Measurements from ENCODE around the gene MSH3. TPM values are rescaled to one million over a fixed set of nuclear protein-coding genes. Genes with fewer than 3 reads are reported as not detected.

The MSH3 gene
- total RNA-seq, 1 donor from 2014 or later: 15.4 TPM

DNA sequence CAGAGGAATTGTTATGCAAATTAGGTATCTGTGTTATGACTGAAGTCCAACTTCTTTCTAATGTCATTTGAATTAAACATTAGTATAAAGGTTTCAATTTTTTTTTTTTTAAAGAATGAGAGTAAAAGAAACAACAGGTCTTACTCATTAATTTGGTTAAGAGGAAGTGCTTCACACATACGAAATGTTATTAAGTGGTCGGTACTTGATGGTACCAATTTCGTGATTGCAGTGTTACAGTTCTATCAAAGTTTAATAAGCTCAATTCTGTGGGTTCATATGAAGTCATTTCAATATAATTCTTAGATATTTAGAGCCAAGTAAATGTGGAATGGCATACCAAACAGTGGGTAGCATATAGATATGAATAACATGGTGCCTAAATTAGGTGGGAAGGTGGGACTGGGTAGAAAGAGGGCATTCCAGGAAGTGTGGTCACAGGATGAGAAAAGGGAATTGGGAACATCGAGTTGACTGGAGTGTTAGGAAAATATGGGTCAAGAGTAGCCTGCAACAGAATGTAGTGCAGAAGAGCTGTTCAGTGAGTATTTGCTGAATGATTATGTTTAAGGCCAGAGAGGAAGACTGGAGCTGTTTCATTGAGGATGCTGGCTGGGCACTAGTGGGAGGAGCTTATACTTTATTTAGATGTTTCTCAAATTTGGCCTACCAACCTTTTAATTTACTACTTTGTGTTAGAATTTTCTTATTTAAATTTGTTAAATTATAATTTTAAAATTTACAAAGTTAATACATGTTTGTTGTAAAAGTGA, 34.4 kb downstream of the MSH3 start:
- no peaks in the 10 kb centered on the region for H3K4me1 ChIP-seq (ENCODE audit: insufficient read depth, low read length)
- Mint-ChIP-seq H3K9me3 (ENCODE audit: unreplicated experiment) (no peaks in the 10 kb centered on the region), H3K27ac (ENCODE audit: unreplicated experiment) (no peak overlapping the region)

DNA sequence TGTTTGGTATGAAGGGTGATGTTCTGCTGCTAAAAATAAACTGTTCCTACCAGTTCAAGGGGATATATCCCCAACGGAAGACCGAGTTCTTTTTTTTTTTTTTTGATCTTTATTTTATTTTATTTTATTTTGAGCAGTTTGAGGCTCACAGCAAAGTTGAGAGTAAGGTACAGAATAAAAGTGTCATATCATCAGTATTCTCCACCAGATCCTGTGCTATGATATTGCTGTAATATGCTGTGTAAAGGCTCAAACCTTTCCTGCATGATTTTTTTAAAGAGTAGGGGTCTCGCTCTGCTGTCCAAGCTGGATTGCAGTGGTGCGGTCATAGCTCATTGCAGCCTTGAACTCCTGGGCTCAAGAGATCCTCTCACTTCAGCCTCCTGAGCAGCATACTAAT, 35.2 kb downstream of the MSH3 start:
- Mint-ChIP-seq H3K36me3 (ENCODE audit: low read depth, unreplicated experiment) (no peaks in the 10 kb centered on the region), H3K4me1 (ENCODE audit: low read depth, unreplicated experiment) (peaks cover 5% of the 10 kb centered on the region), H3K27ac (ENCODE audit: unreplicated experiment) (no peak overlapping the region), H3K4me3 (ENCODE audit: unreplicated experiment) (no peak overlapping the region), H3K27me3 (ENCODE audit: low read depth, unreplicated experiment) (no peaks in the 10 kb centered on the region), H3K9me3 (ENCODE audit: unreplicated experiment) (no peaks in the 10 kb centered on the region)
- Histone ChIP-seq H2AFZ (ENCODE audit: low read depth, low read length) (no peak overlapping the region), H3K9me3 (ENCODE audit: insufficient read depth, low read depth, low read length) (no peaks in the 10 kb centered on the region), H3K4me2 (ENCODE audit: low read length) (no peak overlapping the region), H3K27me3 (ENCODE audit: insufficient read depth, low read length) (no peaks in the 10 kb centered on the region), H3K36me3 (ENCODE audit: insufficient read depth, low read length) (no peaks in the 10 kb centered on the region), H3K27ac (ENCODE audit: low read depth, low read length) (no peak overlapping the region), H3K9ac (ENCODE audit: low read length) (no peak overlapping the region), H3K4me3 (ENCODE audit: insufficient read depth, low read depth, low read length) (no peak overlapping the region), H3K79me2 (ENCODE audit: insufficient read depth, low read length) (peaks cover 3% of the 10 kb centered on the region), H3K4me1 (ENCODE audit: insufficient read depth, low read length) (no peaks in the 10 kb centered on the region), H4K20me1 (ENCODE audit: insufficient read depth, low read length) (no peaks in the 10 kb centered on the region)
- TF ChIP-seq, protein P1, sequence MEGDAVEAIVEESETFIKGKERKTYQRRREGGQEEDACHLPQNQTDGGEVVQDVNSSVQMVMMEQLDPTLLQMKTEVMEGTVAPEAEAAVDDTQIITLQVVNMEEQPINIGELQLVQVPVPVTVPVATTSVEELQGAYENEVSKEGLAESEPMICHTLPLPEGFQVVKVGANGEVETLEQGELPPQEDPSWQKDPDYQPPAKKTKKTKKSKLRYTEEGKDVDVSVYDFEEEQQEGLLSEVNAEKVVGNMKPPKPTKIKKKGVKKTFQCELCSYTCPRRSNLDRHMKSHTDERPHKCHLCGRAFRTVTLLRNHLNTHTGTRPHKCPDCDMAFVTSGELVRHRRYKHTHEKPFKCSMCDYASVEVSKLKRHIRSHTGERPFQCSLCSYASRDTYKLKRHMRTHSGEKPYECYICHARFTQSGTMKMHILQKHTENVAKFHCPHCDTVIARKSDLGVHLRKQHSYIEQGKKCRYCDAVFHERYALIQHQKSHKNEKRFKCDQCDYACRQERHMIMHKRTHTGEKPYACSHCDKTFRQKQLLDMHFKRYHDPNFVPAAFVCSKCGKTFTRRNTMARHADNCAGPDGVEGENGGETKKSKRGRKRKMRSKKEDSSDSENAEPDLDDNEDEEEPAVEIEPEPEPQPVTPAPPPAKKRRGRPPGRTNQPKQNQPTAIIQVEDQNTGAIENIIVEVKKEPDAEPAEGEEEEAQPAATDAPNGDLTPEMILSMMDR (IDR thresholded peaks at IDR 0.05; ENCODE audit: insufficient read depth, low read depth, low read length): no peak
- TF ChIP-seq EZH2 (IDR thresholded peaks at IDR 0.05; ENCODE audit: insufficient read depth, low read length): no peak
- FAIRE-seq (no peak), DNase-seq (ENCODE audit: low read depth) (no peak)

More for the DNA sequence above, 34.4 kb downstream of the MSH3 start:
- Histone ChIP-seq H3K36me3 (ENCODE audit: insufficient read depth, low read length) (no peaks in the 10 kb centered on the region), H3K4me2 (ENCODE audit: low read length) (no peak overlapping the region), H3K4me3 (ENCODE audit: insufficient read depth, low read depth, low read length) (no peak overlapping the region), H3K27ac (ENCODE audit: low read depth, low read length) (no peak overlapping the region), H4K20me1 (ENCODE audit: insufficient read depth, low read length) (no peaks in the 10 kb centered on the region), H3K27me3 (ENCODE audit: insufficient read depth, low read length) (no peaks in the 10 kb centered on the region), H3K9me3 (ENCODE audit: insufficient read depth, low read depth, low read length) (no peaks in the 10 kb centered on the region), H3K79me2 (ENCODE audit: insufficient read depth, low read length) (peaks cover 3% of the 10 kb centered on the region), H3K9ac (ENCODE audit: low read length) (no peak overlapping the region), H2AFZ (ENCODE audit: low read depth, low read length) (no peak overlapping the region)
- FAIRE-seq (no peak), DNase-seq (ENCODE audit: low read depth) (no peak)
- H3K4me3 Mint-ChIP-seq (ENCODE audit: unreplicated experiment): no peak overlapping the region
- no peak for TF ChIP-seq EZH2 (IDR thresholded peaks at IDR 0.05; ENCODE audit: insufficient read depth, low read length)
- TF ChIP-seq, protein P1 (IDR thresholded peaks at IDR 0.05; ENCODE audit: insufficient read depth, low read depth, low read length): no peak
- no peaks in the 10 kb centered on the region for H3K27me3 Mint-ChIP-seq (ENCODE audit: low read depth, unreplicated experiment)
- H3K36me3 Mint-ChIP-seq (ENCODE audit: low read depth, unreplicated experiment): no peaks in the 10 kb centered on the region
- H3K4me1 Mint-ChIP-seq (ENCODE audit: low read depth, unreplicated experiment): peaks cover 5% of the 10 kb centered on the region

DNA sequence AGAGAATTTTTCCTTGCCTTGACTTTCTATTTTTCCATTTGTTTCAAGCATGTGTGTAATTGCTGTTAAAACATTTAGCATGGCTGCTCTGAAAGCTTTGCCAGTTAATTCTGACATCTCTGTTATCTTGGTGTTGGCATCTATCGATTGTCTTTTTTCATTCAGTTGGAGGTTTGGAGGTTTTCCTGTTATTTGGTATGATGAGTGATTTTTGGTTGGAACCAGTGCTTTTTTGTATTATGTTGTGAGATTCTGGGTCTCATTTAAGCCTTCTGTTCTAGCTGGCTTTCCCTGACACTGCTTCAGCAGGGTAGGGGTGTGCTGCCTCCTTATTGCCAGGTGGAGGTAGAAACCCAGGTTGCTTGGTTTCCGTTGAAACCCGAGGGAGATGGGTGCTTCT, 41.2 kb downstream of the MSH3 start:
- H2AFZ ChIP-seq (ENCODE audit: low read depth, low read length): no peak overlapping the region
- no peaks in the 10 kb centered on the region for H3K4me1 Mint-ChIP-seq (ENCODE audit: low read depth, unreplicated experiment)
- no peak for FAIRE-seq

More for the DNA sequence above, 41.2 kb downstream of the MSH3 start:
- H3K4me2 ChIP-seq (ENCODE audit: low read length): no peak overlapping the region
- no peak overlapping the region for H3K4me3 ChIP-seq (ENCODE audit: insufficient read depth, low read depth, low read length)
- no peaks in the 10 kb centered on the region for H3K9me3 Mint-ChIP-seq (ENCODE audit: unreplicated experiment)
- no peak overlapping the region for H3K4me3 Mint-ChIP-seq (ENCODE audit: unreplicated experiment)
- H3K4me1 ChIP-seq (ENCODE audit: insufficient read depth, low read length): no peaks in the 10 kb centered on the region
- no peaks in the 10 kb centered on the region for H3K36me3 ChIP-seq (ENCODE audit: insufficient read depth, low read length)
- no peaks in the 10 kb centered on the region for H3K79me2 ChIP-seq (ENCODE audit: insufficient read depth, low read length)
- H3K27me3 ChIP-seq (ENCODE audit: insufficient read depth, low read length): no peaks in the 10 kb centered on the region
- no peaks in the 10 kb centered on the region for H3K36me3 Mint-ChIP-seq (ENCODE audit: low read depth, unreplicated experiment)
- H3K27ac Mint-ChIP-seq (ENCODE audit: unreplicated experiment): no peak overlapping the region
- no peak for DNase-seq (ENCODE audit: low read depth)
- no peaks in the 10 kb centered on the region for H3K27me3 Mint-ChIP-seq (ENCODE audit: low read depth, unreplicated experiment)
- H4K20me1 ChIP-seq (ENCODE audit: insufficient read depth, low read length): no peaks in the 10 kb centered on the region
- H3K9me3 ChIP-seq (ENCODE audit: insufficient read depth, low read depth, low read length): no peaks in the 10 kb centered on the region
- no peak for TF ChIP-seq EZH2 (IDR thresholded peaks at IDR 0.05; ENCODE audit: insufficient read depth, low read length)
- TF ChIP-seq, protein P1 (IDR thresholded peaks at IDR 0.05; ENCODE audit: insufficient read depth, low read depth, low read length): no peak
- no peak overlapping the region for H3K9ac ChIP-seq (ENCODE audit: low read length)
- no peak overlapping the region for H3K27ac ChIP-seq (ENCODE audit: low read depth, low read length)
